ENCODE measurements around the gene RD3L. TPM values are rescaled to one million over a fixed set of nuclear protein-coding genes. Genes with fewer than 3 reads are reported as not detected.

RD3L gene
- total and polyA plus RNA-seq, 2 of the 4 experiments (the other 2 are of a cell fraction) = not detected

- H3K4me3 ChIP-seq (ENCODE audit: insufficient read depth, low read depth, low read length) = no peak overlapping the region
- no CpG with 5 or more reads among the region's 8 CpGs for WGBS, 2 experiments (ENCODE audit: extremely low coverage in 2 of 2, insufficient read length in 1 of 2)
- no peak overlapping the region for H2BK120ac ChIP-seq (ENCODE audit: low read depth, low read length)
- H3K9ac ChIP-seq (ENCODE audit: low read depth, low read length) = no peak overlapping the region
- no peak overlapping the region for H3K18ac ChIP-seq (ENCODE audit: low read depth, low read length)
- TF ChIP-seq MAZ (IDR thresholded peaks at IDR 0.05; ENCODE audit: borderline replicate concordance, low read depth, low read length) (no peak), CEBPB (IDR thresholded peaks at IDR 0.05; ENCODE audit: low read depth, low read length) (no peak)
- H3K56ac ChIP-seq (ENCODE audit: extremely low read depth, insufficient read depth, low read length) = no peak overlapping the region
- BruUV-seq (replicated peaks) = no TSS peak
- H3K9me1 ChIP-seq (ENCODE audit: insufficient read depth, low read length) = no peaks in the 10 kb centered on the region
- 0 out of 2 replicates have a peak, but pooled peaks cover 2% of the 10 kb centered on the region for H3K9me3 ChIP-seq (ENCODE audit: control insufficient read depth, insufficient read depth, low read length)
- no peak overlapping the region for H2BK5ac ChIP-seq (ENCODE audit: low read depth, low read length, poor library complexity, severe bottlenecking)
- peaks cover 2% of the 10 kb centered on the region for H3K27me3 ChIP-seq (ENCODE audit: control insufficient read depth, insufficient read depth, low read length)
- POLR2A ChIA-PET (ENCODE audit: unreplicated experiment) = no interaction called here
- no peak overlapping the region for H3K14ac ChIP-seq (replicated peaks; ENCODE audit: low read depth, low read length)
- H2AK5ac ChIP-seq (ENCODE audit: low read depth, low read length) = no peak overlapping the region
- no peaks in the 10 kb centered on the region; the same call in 1 of the 2 replicates for H3K4me1 ChIP-seq (ENCODE audit: control insufficient read depth, insufficient read depth, low read length)
- ATAC-seq (ENCODE audit: low read depth) = no peak
- no peaks in the 10 kb centered on the region for H3K79me1 ChIP-seq (ENCODE audit: low read depth in 1 of 2, low read length in 2 of 2)
- DNase-seq = no peak
- H3K36me3 ChIP-seq (ENCODE audit: control insufficient read depth, insufficient read depth, low read length) = no peaks in the 10 kb centered on the region
- CTCF ChIA-PET = no interaction called here
- no peak overlapping the region for H3K4me2 ChIP-seq (ENCODE audit: low read depth, low read length)
- no peak overlapping the region for H4K5ac ChIP-seq (ENCODE audit: low read depth, low read length)
- no peak overlapping the region for H4K8ac ChIP-seq (ENCODE audit: low read depth in 2 of 2, low read length in 2 of 2)
- in situ Hi-C loops (cut with MboI; ENCODE audit: low sequenced_read_pairs) = no loop called here
- H4K20me1 ChIP-seq (ENCODE audit: insufficient read depth, low read length) = no peaks in the 10 kb centered on the region; the same call in 1 of the 2 replicates
- no peak overlapping the region for H2BK15ac ChIP-seq (ENCODE audit: low read depth, low read length)
- dilution Hi-C loops (cut with HindIII; ENCODE audit: low sequenced_read_pairs, unreplicated experiment) = no loop called here
- no peak overlapping the region for H2AFZ ChIP-seq (replicated peaks; ENCODE audit: low read length, poor library complexity)
- no peak overlapping the region for H4K91ac ChIP-seq (ENCODE audit: insufficient read depth, low read depth, low read length)
- no peak overlapping the region for H2AK9ac ChIP-seq (replicated peaks; ENCODE audit: low read depth, low read length, poor library complexity)
- H3K4ac ChIP-seq (ENCODE audit: low read depth, low read length) = no peak overlapping the region
- intact Hi-C loops (cut with micrococcal nuclease) = no loop called here
- no peak overlapping the region for H3K23ac ChIP-seq (ENCODE audit: low read depth, low read length)
- H3K27ac ChIP-seq (ENCODE audit: insufficient read depth, low read length) = no peak overlapping the region
- no peak overlapping the region for H2BK20ac ChIP-seq (ENCODE audit: low read depth, low read length)
Observed at GRCh38 chr14:103892247-103892646, 50.1 kb downstream of the RD3L start.
